H9 (cell line): ENCODE measurements around the gene PCNX4. TPM values are rescaled to one million over a fixed set of nuclear protein-coding genes. Genes with fewer than 3 reads are reported as not detected.

Source experiments
- DNase-seq: peaks from one replicate; pipeline ENCODE4 v3.0.0-alpha.2; 2017
- H2AFZ ChIP-seq: one replicate; pipeline ENCODE4 v1.6.1; 2013; ENCODE audit warnings: mild to moderate bottlenecking, low read length, control low read depth, moderate library complexity
- H2AK5ac ChIP-seq: 2 replicates; pipeline ENCODE4 v1.6.1; 2013; ENCODE audit warnings: low read length, control low read depth, mixed read lengths; ENCODE audit not compliant: insufficient read length
- H2BK120ac ChIP-seq: one replicate; pipeline ENCODE4 v1.6.1; 2013; ENCODE audit warnings: low read depth, mild to moderate bottlenecking, low read length, control low read depth, inconsistent platforms; ENCODE audit not compliant: poor library complexity, severe bottlenecking
- H2BK12ac ChIP-seq: 2 replicates; pipeline ENCODE4 v1.6.1; 2013; ENCODE audit warnings: low read length, control low read depth, mixed read lengths, low read depth; ENCODE audit not compliant: insufficient read length
- H2BK15ac ChIP-seq: 2 replicates; pipeline ENCODE4 v1.6.1; 2013; ENCODE audit warnings: low read depth, low read length, control low read depth
- H2BK20ac ChIP-seq: one replicate; pipeline ENCODE4 v1.6.1; 2013; ENCODE audit warnings: low read depth, mild to moderate bottlenecking, low read length, control low read depth, inconsistent platforms; ENCODE audit not compliant: poor library complexity, severe bottlenecking
- H2BK5ac ChIP-seq: 2 replicates; pipeline ENCODE4 v1.6.1; 2013; ENCODE audit warnings: low read length, control low read depth, mixed read lengths; ENCODE audit not compliant: insufficient read length
- H3K14ac ChIP-seq: 2 replicates; pipeline ENCODE4 v1.6.1; 2013; ENCODE audit warnings: low read length, control low read depth; ENCODE audit not compliant: insufficient read depth
- H3K18ac ChIP-seq: 2 replicates; pipeline ENCODE4 v1.6.1; 2013; ENCODE audit warnings: low read depth, mild to moderate bottlenecking, mixed read lengths, low read length, control low read depth; ENCODE audit not compliant: insufficient read length
- H3K23ac ChIP-seq: 2 replicates; pipeline ENCODE4 v1.6.1; 2013; ENCODE audit warnings: low read length, control low read depth, mixed read lengths, low read depth; ENCODE audit not compliant: insufficient read length
- H3K23me2 ChIP-seq: 2 replicates; pipeline ENCODE4 v1.6.1; 2013; ENCODE audit warnings: low read depth, mild to moderate bottlenecking, mixed read lengths, low read length, control low read depth; ENCODE audit not compliant: insufficient read length, poor library complexity, severe bottlenecking
- H3K27ac ChIP-seq: 2 replicates; pipeline ENCODE4 v1.5.1; 2013; ENCODE audit warnings: low read length, control low read depth, mixed read lengths, low read depth; ENCODE audit not compliant: insufficient read length
- H3K27me3 ChIP-seq: 2 replicates; pipeline ENCODE4 v1.6.1; 2013; ENCODE audit warnings: low read length, control low read depth, inconsistent platforms; ENCODE audit not compliant: insufficient read depth
- H3K4ac ChIP-seq: 2 replicates; pipeline ENCODE4 v1.6.1; 2013; ENCODE audit warnings: low read depth, mild to moderate bottlenecking, control low read depth, inconsistent platforms, low read length, moderate library complexity
- H3K4me1 ChIP-seq: 2 replicates; pipeline ENCODE4 v1.6.1; 2013; ENCODE audit warnings: low read length, control low read depth, inconsistent platforms; ENCODE audit not compliant: insufficient read depth
- H3K4me2 ChIP-seq: 2 replicates; pipeline ENCODE4 v1.6.1; 2013; ENCODE audit warnings: low read length, control low read depth, mixed read lengths; ENCODE audit not compliant: insufficient read length, insufficient read depth
- H3K56ac ChIP-seq: 2 replicates; pipeline ENCODE4 v1.6.1; 2013; ENCODE audit warnings: low read depth, mild to moderate bottlenecking, mixed read lengths, low read length, control low read depth; ENCODE audit not compliant: insufficient read length
- H3K79me1 ChIP-seq: 2 replicates; pipeline ENCODE4 v1.6.1; 2013; ENCODE audit warnings: low read depth, mild to moderate bottlenecking, moderate library complexity, low read length, control low read depth, inconsistent platforms; ENCODE audit not compliant: insufficient read depth, poor library complexity, severe bottlenecking
- H3K79me2 ChIP-seq: 2 replicates; pipeline ENCODE4 v1.6.1; 2013; ENCODE audit warnings: low read length, control low read depth, inconsistent platforms; ENCODE audit not compliant: insufficient read depth
- H3K9ac ChIP-seq: 2 replicates; pipeline ENCODE4 v1.6.1; 2013; ENCODE audit warnings: low read length, control low read depth, mixed read lengths; ENCODE audit not compliant: insufficient read length; ENCODE audit errors: extremely low read depth
- H3K9me3 ChIP-seq: one replicate; pipeline ENCODE4 v1.6.1; 2013; ENCODE audit warnings: low read depth, low read length, inconsistent platforms; ENCODE audit not compliant: control insufficient read depth
- H3T11ph ChIP-seq: one replicate; pipeline ENCODE4 v1.6.1; 2013; ENCODE audit warnings: mild to moderate bottlenecking, low read length, control low read depth, inconsistent platforms
- H4K20me1 ChIP-seq: one replicate; pipeline ENCODE4 v1.6.1; 2013; ENCODE audit not compliant: control insufficient read depth, insufficient read length, insufficient read depth
- H4K5ac ChIP-seq: 2 replicates; pipeline ENCODE4 v1.6.1; 2013; ENCODE audit warnings: low read depth, mild to moderate bottlenecking, mixed read lengths, low read length, control low read depth; ENCODE audit not compliant: insufficient read length
- H4K8ac ChIP-seq: replicated peaks from 2 replicates; pipeline ENCODE4 v1.6.1; 2013; ENCODE audit warnings: low read length, control low read depth, mixed read lengths, low read depth; ENCODE audit not compliant: insufficient read length
- H4K91ac ChIP-seq: 2 replicates; pipeline ENCODE4 v1.6.1; 2013; ENCODE audit warnings: low read depth, mild to moderate bottlenecking, moderate library complexity, mixed read lengths, low read length, control low read depth; ENCODE audit not compliant: insufficient read length
- H3K27ac Mint-ChIP-seq, 3 experiments: 2 replicates in 2 of 3; 3 replicates in 1 of 3; pipeline ENCODE4 v1.8.0; 2020 to 2021; ENCODE audit warnings: mixed read lengths in 3 of 3, mild to moderate bottlenecking in 1 of 3, moderate library complexity in 1 of 3
- H3K27me3 Mint-ChIP-seq: 2 replicates; pipeline ENCODE4 v1.8.0; 2021; ENCODE audit warnings: low read depth, mild to moderate bottlenecking, moderate library complexity, mixed read lengths
- H3K36me3 Mint-ChIP-seq, 3 experiments: 2 replicates in 2 of 3; 3 replicates in 1 of 3; pipeline ENCODE4 v1.8.0; 2020 to 2021; ENCODE audit warnings: low read depth in 3 of 3, mixed read lengths in 3 of 3; ENCODE audit not compliant: insufficient read depth in 1 of 3
- H3K4me1 Mint-ChIP-seq, 2 experiments: 2 replicates each; pipeline ENCODE4 v1.8.0; 2020; ENCODE audit warnings: mixed read lengths in 2 of 2
- H3K4me3 Mint-ChIP-seq, 2 experiments: 2 replicates in 1 of 2; 3 replicates in 1 of 2; pipeline ENCODE4 v1.8.0; 2020 to 2021; ENCODE audit warnings: mild to moderate bottlenecking in 2 of 2, mixed read lengths in 2 of 2, moderate library complexity in 1 of 2
- H3K9me3 Mint-ChIP-seq, 2 experiments: 2 replicates in 1 of 2; 3 replicates in 1 of 2; pipeline ENCODE4 v1.8.0; 2020; ENCODE audit warnings: mild to moderate bottlenecking in 2 of 2, mixed read lengths in 2 of 2, moderate library complexity in 1 of 2
- WGBS: extraction: QIAGEN DNeasy Blood & Tissue Kit; methylation state at CpG from one replicate; pipeline ENCODE4 v1.1.7; 2013; ENCODE audit warnings: missing lambda C conversion rate, low lambda C conversion rate, mixed read lengths; ENCODE audit not compliant: insufficient read length; ENCODE audit errors: extremely low coverage; 5-methylcytosine and 5-hydroxymethylcytosine counted together
- total RNA-seq: library from RNA; stranded (reverse); gene quantifications from 2 replicates; pipeline ENCODE4 v1.2.1, GENCODE V29; 2021
- TF ChIP-seq, protein P1 (sequence below): fragments of 200-600 bp; sonication (generic); conservative IDR thresholded peaks from 3 replicates; pipeline ENCODE4 v1.8.0; 2021; ENCODE audit warnings: antibody characterized with exemption, mild to moderate bottlenecking

Gene PCNX4
- total RNA-seq, 1 experiment from 2014 or later = 40.0 TPM

DNA sequence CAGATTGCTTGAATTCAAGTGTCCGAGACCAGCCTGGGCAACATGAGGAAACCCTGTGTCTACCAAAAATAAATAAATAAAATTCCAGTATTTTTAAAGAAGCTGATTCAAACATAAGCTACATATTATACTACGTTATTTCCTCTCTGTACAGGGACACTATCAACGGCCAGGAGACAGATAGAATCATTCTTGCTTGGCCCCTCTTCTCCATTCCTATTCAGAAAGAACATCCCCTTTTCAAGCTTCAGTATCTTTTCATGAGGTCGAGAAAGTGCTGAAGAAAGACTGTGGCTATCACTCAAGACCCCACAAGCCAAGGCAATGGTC is 73.8 kb downstream of the PCNX4 start:
- no peaks in the 10 kb centered on the region for H3K9me3 Mint-ChIP-seq
- H3K4me1 ChIP-seq = peaks cover 6% of the 10 kb centered on the region; the same call in 1 of the 2 replicates
- TF ChIP-seq, protein P1, sequence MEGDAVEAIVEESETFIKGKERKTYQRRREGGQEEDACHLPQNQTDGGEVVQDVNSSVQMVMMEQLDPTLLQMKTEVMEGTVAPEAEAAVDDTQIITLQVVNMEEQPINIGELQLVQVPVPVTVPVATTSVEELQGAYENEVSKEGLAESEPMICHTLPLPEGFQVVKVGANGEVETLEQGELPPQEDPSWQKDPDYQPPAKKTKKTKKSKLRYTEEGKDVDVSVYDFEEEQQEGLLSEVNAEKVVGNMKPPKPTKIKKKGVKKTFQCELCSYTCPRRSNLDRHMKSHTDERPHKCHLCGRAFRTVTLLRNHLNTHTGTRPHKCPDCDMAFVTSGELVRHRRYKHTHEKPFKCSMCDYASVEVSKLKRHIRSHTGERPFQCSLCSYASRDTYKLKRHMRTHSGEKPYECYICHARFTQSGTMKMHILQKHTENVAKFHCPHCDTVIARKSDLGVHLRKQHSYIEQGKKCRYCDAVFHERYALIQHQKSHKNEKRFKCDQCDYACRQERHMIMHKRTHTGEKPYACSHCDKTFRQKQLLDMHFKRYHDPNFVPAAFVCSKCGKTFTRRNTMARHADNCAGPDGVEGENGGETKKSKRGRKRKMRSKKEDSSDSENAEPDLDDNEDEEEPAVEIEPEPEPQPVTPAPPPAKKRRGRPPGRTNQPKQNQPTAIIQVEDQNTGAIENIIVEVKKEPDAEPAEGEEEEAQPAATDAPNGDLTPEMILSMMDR = no peak; the same call in 2 of the 3 replicates
- no peak overlapping the region for H3T11ph ChIP-seq
- no peak overlapping the region for H3K56ac ChIP-seq
- peaks cover 26% of the 10 kb centered on the region in 2 experiments for H3K4me1 Mint-ChIP-seq
- H3K14ac ChIP-seq = 0 out of 2 replicates have a peak overlapping the region, but pooled peaks have one; percentile 94
- H3K18ac ChIP-seq = no peak overlapping the region
- no peaks in the 10 kb centered on the region for H3K79me2 ChIP-seq
- peaks cover 7% of the 10 kb centered on the region for H3K23me2 ChIP-seq
- no peak overlapping the region for H2BK20ac ChIP-seq
- H3K79me1 ChIP-seq = no peaks in the 10 kb centered on the region
- H3K4me3 Mint-ChIP-seq = peak overlapping the region; percentile 80 to 87
- H4K8ac ChIP-seq = no peak overlapping the region
- H2BK120ac ChIP-seq = no peak overlapping the region
- no peak overlapping the region for H4K91ac ChIP-seq
- H3K27ac Mint-ChIP-seq = no peak overlapping the region
- H4K5ac ChIP-seq = no peak overlapping the region
- H3K9ac ChIP-seq = no peak overlapping the region
- no CpG with 5 or more reads among the region's 4 CpGs for WGBS
- no peaks in the 10 kb centered on the region for H3K9me3 ChIP-seq
- no peak overlapping the region for H2BK5ac ChIP-seq
- H3K4me2 ChIP-seq = peak overlapping the region; percentile 97
- H3K36me3 Mint-ChIP-seq = no peaks in the 10 kb centered on the region
- H3K23ac ChIP-seq = no peak overlapping the region
- no peak for DNase-seq
- no peak overlapping the region for H3K4ac ChIP-seq
- H2BK12ac ChIP-seq = no peak overlapping the region
- no peaks in the 10 kb centered on the region for H4K20me1 ChIP-seq
- no peak overlapping the region for H2BK15ac ChIP-seq
- peaks cover 8% of the 10 kb centered on the region for H3K27me3 Mint-ChIP-seq
- H2AK5ac ChIP-seq = no peak overlapping the region
- peak overlapping the region; percentile 63 for H2AFZ ChIP-seq
- no peaks in the 10 kb centered on the region for H3K27me3 ChIP-seq
- no peak overlapping the region for H3K27ac ChIP-seq
